Measurements from ENCODE around the gene STN1. TPM values are rescaled to one million over a fixed set of nuclear protein-coding genes. Genes with fewer than 3 reads are reported as not detected.

Gene STN1
- total and polyA plus RNA-seq, 9 of the 15 experiments (the other 6 are each of a cell fraction or from before 2014, with no cell fraction given), result 9.1 to 19.6 (median 13.8) TPM

DNA sequence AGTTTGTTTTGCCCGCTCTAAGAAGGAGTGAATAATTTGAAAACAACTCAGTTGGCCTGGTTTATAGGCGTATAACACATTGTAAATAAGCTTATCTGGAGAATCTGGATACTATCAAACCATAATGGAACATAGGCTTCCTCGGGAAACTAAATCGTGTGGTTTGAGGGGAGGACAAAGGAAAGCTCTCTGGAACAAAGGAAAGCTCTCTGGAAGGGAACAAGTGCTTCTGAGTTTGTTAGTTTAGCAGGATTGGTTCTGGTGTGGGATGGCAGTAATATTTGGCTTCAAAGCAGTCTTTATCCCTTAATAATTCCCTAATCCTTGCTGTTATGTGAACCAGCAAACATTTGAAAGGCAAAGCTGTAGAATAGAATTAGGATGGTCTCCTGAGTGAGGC is 34.0 kb upstream of the STN1 start:
- ChIA-PET CTCF (ENCODE audit: low intra/inter-chr PET ratio) (interaction anchor here (0.7 kb wide), 1 partner anchor 663 kb away, joined by 3 read pairs; no protein-coding TSS in a partner anchor), POLR2A (interaction anchor here (1.0 kb wide), 1 partner anchor 11 kb away, joined by 3 read pairs; no protein-coding TSS in a partner anchor)
- no TSS peak for BruUV-seq (replicated peaks)
- H3K4me1 ChIP-seq (replicated peaks in 1 of 2; ENCODE audit: control insufficient read depth in 2 of 2, insufficient read depth in 2 of 2, low read length in 2 of 2), result no peaks in the 10 kb centered on the region
- H3K4me3 ChIP-seq, result no peak overlapping the region
- intact Hi-C loops (cut with micrococcal nuclease), result no loop called here
- no peak overlapping the region for H3K27ac ChIP-seq (ENCODE audit: extremely low read depth, low read depth, low read length)
- no peaks in the 10 kb centered on the region for H3K27me3 ChIP-seq (ENCODE audit: control insufficient read depth in 2 of 2, insufficient read depth in 2 of 2, low read length in 2 of 2)
- DNase-seq (ENCODE audit: extremely low read depth in 1 of 4, low spot score in 3 of 4) (no peak), FAIRE-seq (no peak), ATAC-seq (no peak)
- no peaks in the 10 kb centered on the region for H3K79me2 ChIP-seq (ENCODE audit: control insufficient read depth, insufficient read depth, low read length)
- H3K4me2 ChIP-seq (ENCODE audit: insufficient read depth, low read length), result no peak overlapping the region
- H3K36me3 ChIP-seq (ENCODE audit: control insufficient read depth, insufficient read depth, low read length), result no peaks in the 10 kb centered on the region
- no peaks in the 10 kb centered on the region for H4K20me1 ChIP-seq (replicated peaks; ENCODE audit: control insufficient read depth, insufficient read depth, low read length)
- H3K9me1 ChIP-seq (ENCODE audit: control insufficient read depth, insufficient read depth, low read length), result no peaks in the 10 kb centered on the region
- WGBS (ENCODE audit: insufficient coverage, low coverage, missing lambda C conversion rate), result 33% methylated on average over 3 of the region's 4 CpGs
- no peak overlapping the region for H2AFZ ChIP-seq (ENCODE audit: low read depth, low read length)
- TF ChIP-seq ZNF146 (CRISPR knock-in tag; IDR thresholded peaks at IDR 0.05; ENCODE audit: unreplicated experiment), result no peak
- no peak overlapping the region for H3K9ac ChIP-seq (ENCODE audit: insufficient read depth in 1 of 2, low read depth in 2 of 2, low read length in 2 of 2)
- in situ Hi-C loops (cut with MboI), result no loop called here
- no peaks in the 10 kb centered on the region for H3K9me3 ChIP-seq (replicated peaks; ENCODE audit: control insufficient read depth, insufficient read depth, low read depth, low read length)

DNA sequence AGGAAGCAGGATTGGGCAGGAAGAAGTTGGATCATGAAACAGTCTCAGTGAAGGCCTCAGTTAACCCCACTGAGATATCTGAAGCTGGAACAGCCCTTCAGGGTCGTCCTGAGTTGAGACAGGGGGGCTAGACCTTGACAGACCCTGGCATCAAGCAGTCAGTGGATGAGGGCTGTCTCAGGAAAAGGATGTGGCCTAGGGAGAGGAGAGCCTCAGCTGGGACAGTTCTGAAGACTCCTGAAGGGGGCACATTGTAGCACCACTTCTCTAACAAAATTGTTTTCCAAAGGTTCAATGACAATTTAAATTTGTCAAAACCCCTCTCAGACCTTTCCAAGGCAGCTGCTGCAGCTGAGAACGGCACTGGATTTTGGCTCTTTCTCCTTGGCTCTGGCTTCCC is 33.2 kb upstream of the STN1 start:
- no peak overlapping the region for H3K9ac ChIP-seq (ENCODE audit: insufficient read depth in 1 of 2, low read depth in 2 of 2, low read length in 2 of 2)
- H4K20me1 ChIP-seq (replicated peaks; ENCODE audit: control insufficient read depth, insufficient read depth, low read length), result no peaks in the 10 kb centered on the region
- DNase-seq (ENCODE audit: extremely low read depth in 1 of 4, low spot score in 3 of 4) (no peak), ATAC-seq (no peak), FAIRE-seq (no peak)
- in situ Hi-C loops (cut with MboI) (no loop called here), intact Hi-C loops (cut with micrococcal nuclease) (no loop called here)
- H3K36me3 ChIP-seq (ENCODE audit: control insufficient read depth, insufficient read depth, low read length), result no peaks in the 10 kb centered on the region
- WGBS (ENCODE audit: insufficient coverage, low coverage, missing lambda C conversion rate), result 14% methylated on average over 2 of the region's 2 CpGs
- H2AFZ ChIP-seq (ENCODE audit: low read depth, low read length), result no peak overlapping the region
- H3K9me3 ChIP-seq (replicated peaks; ENCODE audit: control insufficient read depth, insufficient read depth, low read depth, low read length), result no peaks in the 10 kb centered on the region
- no peak overlapping the region for H3K4me3 ChIP-seq
- H3K9me1 ChIP-seq (ENCODE audit: control insufficient read depth, insufficient read depth, low read length), result no peaks in the 10 kb centered on the region
- no peak overlapping the region for H3K4me2 ChIP-seq (ENCODE audit: insufficient read depth, low read length)
- CTCF ChIA-PET (ENCODE audit: low intra/inter-chr PET ratio), result no interaction called here
- POLR2A ChIA-PET, result no interaction called here
- no peaks in the 10 kb centered on the region for H3K27me3 ChIP-seq (ENCODE audit: control insufficient read depth in 2 of 2, insufficient read depth in 2 of 2, low read length in 2 of 2)
- no peak for TF ChIP-seq ZNF311 (CRISPR knock-in tag; IDR thresholded peaks at IDR 0.05)
- no peak overlapping the region for H3K27ac ChIP-seq (ENCODE audit: extremely low read depth, low read depth, low read length)
- no peaks in the 10 kb centered on the region for H3K4me1 ChIP-seq (replicated peaks in 1 of 2; ENCODE audit: control insufficient read depth in 2 of 2, insufficient read depth in 2 of 2, low read length in 2 of 2)
- H3K79me2 ChIP-seq (ENCODE audit: control insufficient read depth, insufficient read depth, low read length), result no peaks in the 10 kb centered on the region
- no TSS peak for BruUV-seq (replicated peaks)

All from K562 (cell line).